Measurements from ENCODE around the gene ZNF410.

The ZNF410 gene

DNA sequence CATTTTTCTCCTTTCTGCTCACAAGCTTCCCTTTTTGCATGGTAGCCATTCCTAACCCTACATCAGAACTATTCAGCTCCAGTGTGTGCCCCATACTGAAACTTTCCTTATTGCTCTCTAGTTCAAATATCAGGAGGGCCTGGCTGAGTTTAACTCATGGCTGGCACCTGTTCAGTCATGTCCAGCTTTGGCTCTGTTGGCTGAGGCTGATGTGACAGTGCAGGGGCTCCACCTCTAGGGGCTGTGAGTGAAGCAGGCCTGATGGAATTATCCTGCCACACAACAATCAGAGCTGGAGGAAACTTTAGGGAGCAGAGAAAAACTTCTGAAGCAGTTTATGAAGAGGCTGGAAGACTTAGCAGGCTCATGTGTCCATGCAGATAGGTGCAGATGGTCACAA lies 71.9 kb downstream of the ZNF410 start:
- no peak for DNase-seq

DNA sequence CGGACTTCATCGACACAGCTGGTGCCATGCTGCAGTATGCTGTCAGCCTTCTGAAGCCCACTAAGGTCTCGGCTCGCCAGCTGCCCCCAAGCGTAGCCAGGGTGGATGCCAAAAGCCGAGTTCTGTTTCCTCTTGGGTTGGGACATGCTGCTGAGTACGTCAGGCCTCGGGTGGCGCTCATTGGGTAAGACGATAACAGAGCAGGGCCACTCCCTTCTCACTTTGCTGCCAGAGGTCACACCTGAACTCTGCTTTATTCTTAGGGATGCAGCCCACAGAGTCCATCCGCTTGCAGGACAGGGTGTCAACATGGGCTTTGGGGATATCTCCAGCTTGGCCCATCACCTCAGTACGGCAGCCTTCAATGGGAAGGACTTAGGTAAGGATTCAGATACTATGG lies 74.5 kb downstream of the ZNF410 start:
- DNase-seq: no peak

DNA sequence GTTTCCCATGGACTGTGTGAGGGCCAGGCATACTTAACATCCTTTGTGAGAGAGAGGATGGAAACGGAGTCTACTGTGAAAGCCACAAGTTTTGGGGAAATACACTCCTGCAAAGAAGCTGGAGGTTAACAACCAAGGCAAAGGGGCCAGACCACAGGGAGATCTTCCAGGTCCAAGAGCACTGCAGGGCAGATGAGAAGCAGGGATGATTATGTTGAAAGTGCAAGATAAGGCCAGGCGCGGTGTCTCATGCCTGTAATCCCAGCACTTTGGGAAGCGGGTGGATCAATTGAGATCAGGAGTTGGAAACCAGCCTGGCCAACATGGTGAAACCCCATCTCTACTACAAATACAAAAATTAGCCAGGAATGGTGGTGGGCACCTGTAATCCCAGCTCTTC lies 78.6 kb downstream of the ZNF410 start:
- DNase-seq: no peak

DNA sequence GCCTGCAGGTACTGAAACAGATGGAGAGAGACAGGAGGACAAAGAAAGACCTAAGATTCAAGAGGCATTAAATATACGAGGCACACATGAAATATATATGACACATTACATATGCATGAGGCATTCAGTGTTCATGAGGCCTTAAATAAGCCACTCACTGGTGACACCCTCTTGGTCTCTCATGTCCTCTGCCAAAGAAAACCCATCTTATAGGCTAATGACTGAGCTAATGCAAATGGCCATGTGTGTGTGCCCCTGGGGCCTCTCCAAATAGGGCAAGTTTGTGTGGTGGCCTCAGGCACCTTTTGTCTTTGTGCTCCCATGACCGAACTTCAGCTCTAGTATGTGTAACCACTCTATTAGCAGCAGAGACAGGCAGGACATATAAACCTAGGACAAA lies 82.2 kb downstream of the ZNF410 start:
- no peak for DNase-seq

DNA sequence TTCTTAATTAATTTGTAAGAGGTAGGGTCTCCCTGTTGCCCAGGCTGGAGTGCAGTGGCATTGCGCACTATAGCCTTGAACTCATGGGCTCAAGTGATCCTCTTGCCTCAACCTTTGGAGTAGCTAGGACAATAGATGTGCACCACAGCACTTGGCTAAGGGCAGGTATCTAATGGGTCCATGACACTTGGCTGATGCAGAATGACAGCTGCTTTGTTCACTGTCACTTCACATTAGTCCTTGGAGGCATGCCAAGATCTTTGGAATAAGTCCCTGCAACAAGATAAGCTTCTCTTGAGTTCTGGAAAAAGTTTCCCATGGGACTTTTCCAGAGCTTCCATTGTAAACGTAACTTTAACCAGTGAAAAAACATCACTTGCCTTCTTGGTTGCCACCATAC lies 86.8 kb downstream of the ZNF410 start:
- no peak for DNase-seq

DNA sequence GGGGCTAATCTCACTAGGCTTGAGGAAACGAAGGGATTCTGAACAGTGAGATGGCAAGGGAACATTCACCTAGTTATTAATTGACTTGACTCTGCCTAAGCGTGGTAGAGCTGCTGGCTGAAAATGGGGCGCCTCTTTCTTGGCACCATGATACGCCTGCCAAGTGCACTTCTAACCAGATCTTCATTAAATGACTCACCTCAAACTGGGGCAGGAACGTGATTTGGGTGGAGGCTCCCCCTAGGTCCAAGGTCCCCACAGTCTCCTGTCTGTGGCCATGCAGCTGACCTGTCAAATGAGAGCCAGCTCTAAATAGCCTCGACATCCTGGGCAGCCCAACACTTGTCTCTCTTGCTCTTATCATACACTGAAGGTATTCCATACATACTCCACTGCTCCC lies 89.5 kb downstream of the ZNF410 start:
- DNase-seq: no peak

DNA sequence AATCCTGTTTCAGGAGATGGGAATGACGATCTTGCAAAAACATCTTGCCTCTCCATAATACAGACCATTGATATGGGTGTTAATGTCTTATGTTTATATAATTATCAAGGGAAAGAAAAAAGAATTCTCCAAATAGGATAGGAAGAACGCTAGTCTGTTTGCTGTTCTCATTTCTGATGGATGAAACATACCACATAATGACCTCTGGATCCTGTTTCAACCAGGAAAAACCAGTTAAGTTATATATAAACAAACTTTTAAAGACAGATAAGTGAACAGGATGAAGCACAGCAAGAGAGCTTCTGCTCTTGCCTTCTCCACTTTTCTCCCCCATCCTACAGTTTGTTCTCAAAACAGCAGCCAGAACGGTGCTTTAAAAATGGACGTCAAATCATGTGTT lies 91.2 kb downstream of the ZNF410 start:
- no peak for DNase-seq

Measured in NCI-H446 treated with DMSO at 0.1 percent for 48 hours (cell line).